ENCODE measurements around the gene SAMD4A. TPM values are rescaled to one million over a fixed set of nuclear protein-coding genes. Genes with fewer than 3 reads are reported as not detected.

The SAMD4A gene
- total and polyA plus RNA-seq, 2 donors = 16.0 to 58.5 TPM

- H3K4me3 ChIP-seq (ENCODE audit: low read depth, low read length) = no peak overlapping the region
- H3K36me3 ChIP-seq (ENCODE audit: insufficient read depth) = no peaks in the 10 kb centered on the region
- 55% methylated on average over 2 of the region's 2 CpGs for WGBS
- H3K4me1 ChIP-seq (ENCODE audit: insufficient read depth) = no peaks in the 10 kb centered on the region
- no peak for DNase-seq (ENCODE audit: extremely low spot score)
- H3K27ac ChIP-seq (ENCODE audit: low read depth) = no peak overlapping the region
These were observed 72.7 kb downstream of the SAMD4A start for GRCh38 chr14:54639611-54640010.

GRCh38 chr14:54640506-54640905, 73.6 kb downstream of the SAMD4A start:
- H3K27ac ChIP-seq (ENCODE audit: low read depth) = no peak overlapping the region
- H3K4me3 ChIP-seq (ENCODE audit: low read depth, low read length) = no peak overlapping the region
- no peaks in the 10 kb centered on the region for H3K36me3 ChIP-seq (ENCODE audit: insufficient read depth)
- H3K4me1 ChIP-seq (ENCODE audit: insufficient read depth) = no peaks in the 10 kb centered on the region
- no peak for DNase-seq (ENCODE audit: extremely low spot score)
- 83% methylated on average over 8 of the region's 8 CpGs for WGBS

GRCh38 chr14:54642121-54642520, 75.2 kb downstream of the SAMD4A start:
- H3K4me3 ChIP-seq (ENCODE audit: low read depth, low read length) = no peak overlapping the region
- no peaks in the 10 kb centered on the region for H3K4me1 ChIP-seq (ENCODE audit: insufficient read depth)
- no peaks in the 10 kb centered on the region for H3K36me3 ChIP-seq (ENCODE audit: insufficient read depth)
- no peak overlapping the region for H3K27ac ChIP-seq (ENCODE audit: low read depth)
- 73% methylated on average over 2 of the region's 2 CpGs for WGBS
- DNase-seq (ENCODE audit: extremely low spot score) = no peak

- H3K27ac ChIP-seq (ENCODE audit: low read depth) = no peak overlapping the region
- no peak overlapping the region for H3K4me3 ChIP-seq (ENCODE audit: low read depth, low read length)
- WGBS = 62% methylated on average over 9 of the region's 9 CpGs
- H3K36me3 ChIP-seq (ENCODE audit: insufficient read depth) = no peaks in the 10 kb centered on the region
- no peak for DNase-seq (ENCODE audit: extremely low spot score)
- no peaks in the 10 kb centered on the region for H3K4me1 ChIP-seq (ENCODE audit: insufficient read depth)
These were observed 76.1 kb downstream of the SAMD4A start for GRCh38 chr14:54642801-54643695.

- no peak overlapping the region for H3K27ac ChIP-seq (ENCODE audit: low read depth)
- no peaks in the 10 kb centered on the region for H3K4me1 ChIP-seq (ENCODE audit: insufficient read depth)
- whole genome bisulfite sequencing = 86% methylated on average over 5 of the region's 5 CpGs
- H3K4me3 ChIP-seq (ENCODE audit: low read depth, low read length) = no peak overlapping the region
- DNase-seq (ENCODE audit: extremely low spot score) = no peak
- H3K36me3 ChIP-seq (ENCODE audit: insufficient read depth) = no peaks in the 10 kb centered on the region
These were observed 76.8 kb downstream of the SAMD4A start for GRCh38 chr14:54643696-54644176.

- no peak overlapping the region for H3K27ac ChIP-seq (ENCODE audit: low read depth)
- DNase-seq (ENCODE audit: extremely low spot score) = no peak
- no peaks in the 10 kb centered on the region for H3K36me3 ChIP-seq (ENCODE audit: insufficient read depth)
- no peaks in the 10 kb centered on the region for H3K4me1 ChIP-seq (ENCODE audit: insufficient read depth)
- no peak overlapping the region for H3K4me3 ChIP-seq (ENCODE audit: low read depth, low read length)
- WGBS = 81% methylated on average over 3 of the region's 3 CpGs
These were observed 78.7 kb downstream of the SAMD4A start for GRCh38 chr14:54645639-54646038.

GRCh38 chr14:54646626-54647025, 79.7 kb downstream of the SAMD4A start:
- Histone ChIP-seq H3K4me1 (ENCODE audit: insufficient read depth) (no peaks in the 10 kb centered on the region), H3K27ac (ENCODE audit: low read depth) (no peak overlapping the region), H3K36me3 (ENCODE audit: insufficient read depth) (no peaks in the 10 kb centered on the region), H3K4me3 (ENCODE audit: low read depth, low read length) (no peak overlapping the region)
- WGBS = 64% methylated on average over 2 of the region's 2 CpGs
- DNase-seq (ENCODE audit: extremely low spot score) = no peak

GRCh38 chr14:54647378-54647777, 80.5 kb downstream of the SAMD4A start:
- no peaks in the 10 kb centered on the region for H3K4me1 ChIP-seq (ENCODE audit: insufficient read depth)
- no peak overlapping the region for H3K4me3 ChIP-seq (ENCODE audit: low read depth, low read length)
- H3K36me3 ChIP-seq (ENCODE audit: insufficient read depth) = no peaks in the 10 kb centered on the region
- 94% methylated on average over 3 of the region's 3 CpGs for WGBS
- no peak for DNase-seq (ENCODE audit: extremely low spot score)
- no peak overlapping the region for H3K27ac ChIP-seq (ENCODE audit: low read depth)

- H3K36me3 ChIP-seq (ENCODE audit: insufficient read depth) = no peaks in the 10 kb centered on the region
- no peak overlapping the region for H3K27ac ChIP-seq (ENCODE audit: low read depth)
- no peaks in the 10 kb centered on the region for H3K4me1 ChIP-seq (ENCODE audit: insufficient read depth)
- H3K4me3 ChIP-seq (ENCODE audit: low read depth, low read length) = no peak overlapping the region
- DNase-seq (ENCODE audit: extremely low spot score) = no peak
- 85% methylated on average over 6 of the region's 6 CpGs for WGBS
These were observed 82.1 kb downstream of the SAMD4A start for GRCh38 chr14:54649056-54649455.

GRCh38 chr14:54650331-54650958, 83.5 kb downstream of the SAMD4A start:
- no peak overlapping the region for H3K4me3 ChIP-seq (ENCODE audit: low read depth, low read length)
- no peak for DNase-seq (ENCODE audit: extremely low spot score)
- H3K4me1 ChIP-seq (ENCODE audit: insufficient read depth) = no peaks in the 10 kb centered on the region
- H3K27ac ChIP-seq (ENCODE audit: low read depth) = no peak overlapping the region
- H3K36me3 ChIP-seq (ENCODE audit: insufficient read depth) = no peaks in the 10 kb centered on the region
- WGBS = 15% methylated on average over 10 of the region's 10 CpGs

- Histone ChIP-seq H3K36me3 (ENCODE audit: insufficient read depth) (no peaks in the 10 kb centered on the region), H3K4me1 (ENCODE audit: insufficient read depth) (no peaks in the 10 kb centered on the region), H3K27ac (ENCODE audit: low read depth) (no peak overlapping the region), H3K4me3 (ENCODE audit: low read depth, low read length) (no peak overlapping the region)
- DNase-seq (ENCODE audit: extremely low spot score) = no peak
- WGBS = 56% methylated on average over 5 of the region's 5 CpGs
These were observed 84.0 kb downstream of the SAMD4A start for GRCh38 chr14:54650959-54651351.

- Histone ChIP-seq H3K4me1 (ENCODE audit: insufficient read depth) (no peaks in the 10 kb centered on the region), H3K4me3 (ENCODE audit: low read depth, low read length) (no peak overlapping the region), H3K36me3 (ENCODE audit: insufficient read depth) (no peaks in the 10 kb centered on the region), H3K27ac (ENCODE audit: low read depth) (peak overlapping the region; percentile 35)
- 46% methylated on average over 4 of the region's 4 CpGs for WGBS
- DNase-seq (ENCODE audit: extremely low spot score) = no peak
These were observed 84.7 kb downstream of the SAMD4A start for GRCh38 chr14:54651649-54652048.

GRCh38 chr14:54652188-54652587, 85.3 kb downstream of the SAMD4A start:
- Histone ChIP-seq H3K36me3 (ENCODE audit: insufficient read depth) (no peaks in the 10 kb centered on the region), H3K4me3 (ENCODE audit: low read depth, low read length) (peak overlapping the region; percentile 9), H3K27ac (ENCODE audit: low read depth) (peak overlapping the region; percentile 35), H3K4me1 (ENCODE audit: insufficient read depth) (no peaks in the 10 kb centered on the region)
- WGBS = 10% methylated on average over 6 of the region's 6 CpGs
- DNase-seq (ENCODE audit: extremely low spot score) = peak; percentile 81

- Histone ChIP-seq H3K4me3 (ENCODE audit: low read depth, low read length) (peak overlapping the region; percentile 9), H3K36me3 (ENCODE audit: insufficient read depth) (no peaks in the 10 kb centered on the region), H3K27ac (ENCODE audit: low read depth) (peak overlapping the region; percentile 84), H3K4me1 (ENCODE audit: insufficient read depth) (no peaks in the 10 kb centered on the region)
- 23% methylated on average over 11 of the region's 11 CpGs for WGBS
- no peak for DNase-seq (ENCODE audit: extremely low spot score)
These were observed 85.7 kb downstream of the SAMD4A start for GRCh38 chr14:54652605-54653052.

Data from urinary bladder (tissue), 4 donors.